Spleen (tissue), 3 donors: Measurements from ENCODE around the gene SLC13A5.

Experiments
- POLR2A ChIP-seq, 3 donors: fragments of 450-650 bp; IDR thresholded peaks; one replicate each; pipeline ENCODE4 v1.5.1; 2017; ENCODE audit warnings: antibody characterized with exemption in 3 of 3, mild to moderate bottlenecking in 1 of 3
- POLR2AphosphoS5 ChIP-seq, 3 donors: sonication (generic); formaldehyde crosslinking; IDR thresholded peaks; one replicate each; pipeline ENCODE4 v1.5.1; 2017; ENCODE audit warnings: antibody characterized with exemption in 3 of 3

- TF ChIP-seq POLR2AphosphoS5 (IDR thresholded peaks at IDR 0.05) (no peak), POLR2A (IDR thresholded peaks at IDR 0.05) (no peak)
Observed at GRCh38 chr17:6667516-6667915, 45.7 kb downstream of the SLC13A5 start.
